GM18858 (cell line): Measurements from ENCODE around the gene FMNL1.
"Not testable (repeated sequence)": the region's sequence is repeated elsewhere in the genome, so short reads cannot be mapped to it uniquely, and the experiment has no call there.

Experiments
- ATAC-seq: cut with Tn5 transposase; IDR thresholded peaks from one replicate; pipeline ENCODE4 v1.9.1; 2021; ENCODE audit not compliant: unreplicated experiment

Gene FMNL1, protein sequence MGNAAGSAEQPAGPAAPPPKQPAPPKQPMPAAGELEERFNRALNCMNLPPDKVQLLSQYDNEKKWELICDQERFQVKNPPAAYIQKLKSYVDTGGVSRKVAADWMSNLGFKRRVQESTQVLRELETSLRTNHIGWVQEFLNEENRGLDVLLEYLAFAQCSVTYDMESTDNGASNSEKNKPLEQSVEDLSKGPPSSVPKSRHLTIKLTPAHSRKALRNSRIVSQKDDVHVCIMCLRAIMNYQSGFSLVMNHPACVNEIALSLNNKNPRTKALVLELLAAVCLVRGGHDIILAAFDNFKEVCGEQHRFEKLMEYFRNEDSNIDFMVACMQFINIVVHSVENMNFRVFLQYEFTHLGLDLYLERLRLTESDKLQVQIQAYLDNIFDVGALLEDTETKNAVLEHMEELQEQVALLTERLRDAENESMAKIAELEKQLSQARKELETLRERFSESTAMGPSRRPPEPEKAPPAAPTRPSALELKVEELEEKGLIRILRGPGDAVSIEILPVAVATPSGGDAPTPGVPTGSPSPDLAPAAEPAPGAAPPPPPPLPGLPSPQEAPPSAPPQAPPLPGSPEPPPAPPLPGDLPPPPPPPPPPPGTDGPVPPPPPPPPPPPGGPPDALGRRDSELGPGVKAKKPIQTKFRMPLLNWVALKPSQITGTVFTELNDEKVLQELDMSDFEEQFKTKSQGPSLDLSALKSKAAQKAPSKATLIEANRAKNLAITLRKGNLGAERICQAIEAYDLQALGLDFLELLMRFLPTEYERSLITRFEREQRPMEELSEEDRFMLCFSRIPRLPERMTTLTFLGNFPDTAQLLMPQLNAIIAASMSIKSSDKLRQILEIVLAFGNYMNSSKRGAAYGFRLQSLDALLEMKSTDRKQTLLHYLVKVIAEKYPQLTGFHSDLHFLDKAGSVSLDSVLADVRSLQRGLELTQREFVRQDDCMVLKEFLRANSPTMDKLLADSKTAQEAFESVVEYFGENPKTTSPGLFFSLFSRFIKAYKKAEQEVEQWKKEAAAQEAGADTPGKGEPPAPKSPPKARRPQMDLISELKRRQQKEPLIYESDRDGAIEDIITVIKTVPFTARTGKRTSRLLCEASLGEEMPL

GRCh38 chr17:45221081-45222013, at the start of gene FMNL1:
Gene FMNL1 (plus strand): TSS chr17:45221885. CDS start chr17:45222125, 240 bp downstream.
- ATAC-seq = no peak

DNA sequence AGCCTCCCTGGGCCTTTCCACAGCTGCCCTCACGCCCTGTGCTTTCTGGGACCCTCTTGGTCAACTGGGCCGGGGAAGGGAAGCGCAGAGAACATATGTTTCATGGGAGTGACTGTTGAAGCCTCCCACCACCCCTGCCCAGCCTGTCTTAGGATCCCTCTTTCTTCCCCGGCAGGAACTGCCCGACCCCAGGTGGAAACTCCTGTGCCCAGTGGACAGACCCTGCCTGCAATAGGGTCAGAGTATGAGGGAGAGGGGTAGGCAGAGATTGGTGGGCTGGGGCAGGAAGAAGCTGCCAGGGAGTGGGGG, 49.5 kb upstream of the FMNL1 start:
- no peak for ATAC-seq

DNA sequence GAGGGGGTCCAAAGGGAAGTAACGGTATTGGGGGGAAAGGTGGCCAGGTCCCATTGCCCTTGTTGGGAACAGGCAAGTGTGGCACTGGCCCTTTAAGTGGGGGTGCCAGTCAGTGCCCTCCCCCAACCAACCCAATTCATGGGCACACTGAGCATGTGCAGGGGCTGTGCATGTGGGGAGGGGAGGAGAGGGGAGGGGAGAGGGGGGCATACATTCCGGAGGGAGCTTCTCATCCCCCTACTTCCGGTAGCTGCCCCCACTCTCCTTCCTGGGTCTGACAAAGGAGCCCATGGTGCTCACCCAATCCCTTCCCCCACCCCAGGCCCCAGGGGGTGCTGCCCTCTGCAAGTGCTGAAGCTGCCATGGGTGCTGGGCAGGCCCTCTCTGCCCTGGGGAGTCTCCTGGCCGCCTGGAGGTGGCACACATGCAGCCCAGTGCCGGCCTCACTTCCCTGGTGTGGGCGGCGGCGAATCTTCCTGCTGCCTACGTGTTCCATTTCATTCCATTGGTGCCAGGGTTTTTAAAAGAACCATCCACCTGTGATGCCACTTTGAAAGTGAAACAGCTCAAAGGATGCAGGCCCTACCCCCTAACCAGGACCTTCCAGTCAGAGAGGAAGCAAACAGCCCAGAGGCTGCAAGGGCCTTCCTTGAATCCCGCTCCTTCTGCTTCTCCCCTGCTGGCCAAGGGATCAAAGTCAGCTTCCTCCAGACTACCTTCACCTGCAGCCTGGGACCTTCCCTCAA, 49.0 kb upstream of the FMNL1 start:
- ATAC-seq = no peak

DNA sequence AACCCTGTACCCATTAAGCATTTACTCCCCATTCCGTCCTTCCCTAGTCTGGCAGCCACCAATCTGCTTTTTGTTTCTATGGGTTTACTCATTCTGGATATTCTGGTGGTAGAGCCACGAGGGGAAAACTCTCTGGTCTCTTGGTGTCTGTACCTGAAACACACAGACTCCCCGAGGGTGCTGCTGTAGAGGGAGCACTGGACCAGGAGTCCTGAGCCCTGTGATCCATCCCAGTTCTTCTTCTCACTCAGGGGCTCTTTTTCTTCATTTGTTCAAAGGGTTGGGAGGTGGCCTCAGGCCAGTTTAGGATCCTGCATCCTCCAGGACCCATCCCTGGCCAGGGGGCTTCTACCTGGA, 45.9 kb upstream of the FMNL1 start:
- ATAC-seq = no peak

DNA sequence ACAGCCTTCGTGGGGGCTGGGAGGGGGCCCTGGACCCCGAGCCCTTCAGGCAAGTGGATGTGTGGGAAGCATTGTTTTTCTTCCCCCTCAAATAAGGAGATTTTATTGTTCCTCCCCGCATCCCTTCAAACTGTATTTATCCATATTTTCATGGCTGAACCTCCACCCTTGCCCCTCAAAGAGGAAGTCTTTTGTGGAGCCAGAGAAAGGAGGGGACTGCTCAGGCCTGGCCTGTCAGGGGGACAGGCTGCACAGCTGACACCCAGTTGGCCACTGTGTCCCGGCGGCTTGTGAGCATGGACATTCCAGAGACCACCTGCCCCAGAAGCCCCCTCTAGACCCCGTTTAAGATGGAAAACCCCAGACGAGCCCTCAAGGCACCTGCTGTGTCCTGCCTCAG, 44.1 kb upstream of the FMNL1 start:
- ATAC-seq = no peak

GRCh38 chr17:45184144-45184543, 37.5 kb upstream of the FMNL1 start:
- no peak for ATAC-seq

DNA sequence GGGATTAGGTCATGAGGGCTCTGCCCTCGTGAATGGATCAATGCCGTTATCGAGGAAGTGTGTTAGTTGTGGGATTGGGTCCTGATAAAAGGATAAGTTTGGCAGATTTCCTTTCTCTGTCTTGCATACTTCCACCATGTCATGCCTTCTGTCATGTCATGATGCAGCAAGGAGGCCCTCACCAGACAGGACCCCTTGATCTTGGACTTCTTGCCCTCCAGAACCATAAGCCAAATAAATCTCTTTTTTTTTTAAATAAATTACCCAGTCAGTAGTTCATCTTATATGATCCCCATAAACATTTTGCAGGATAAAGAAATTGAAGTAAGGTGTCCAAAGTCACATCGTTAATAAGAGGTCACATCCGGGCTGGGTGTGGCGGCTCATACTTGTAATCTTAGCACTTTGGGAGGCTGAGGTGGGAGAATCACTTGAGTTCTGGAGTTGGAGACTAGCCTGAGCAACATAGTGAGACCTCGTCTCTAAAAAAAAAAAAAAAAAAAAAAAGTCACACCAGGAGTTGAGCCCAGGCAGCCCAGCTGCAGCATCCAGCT, 34.8 kb upstream of the FMNL1 start:
- no peak for ATAC-seq

DNA sequence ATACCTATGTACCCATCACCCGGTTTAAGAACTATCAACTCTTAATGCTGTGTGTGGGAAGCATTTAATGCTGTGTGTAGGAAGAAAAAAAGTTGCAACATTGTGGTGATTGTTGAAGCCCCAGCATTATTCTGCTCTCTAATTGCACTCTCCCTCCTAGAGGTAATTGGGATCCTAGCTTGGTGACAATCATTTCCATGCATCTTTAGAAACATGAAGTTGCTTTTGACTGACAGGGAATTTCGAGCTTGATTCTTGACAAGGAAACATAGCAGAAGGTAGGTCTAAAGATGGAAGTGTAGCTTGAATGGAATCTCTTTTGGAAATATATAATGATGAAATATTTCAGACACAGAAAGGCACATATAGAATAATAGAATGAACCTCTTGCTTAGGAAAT, 32.7 kb upstream of the FMNL1 start:
- ATAC-seq = no peak

- ATAC-seq = no peak
Observed at GRCh38 chr17:45190503-45191255, 31.0 kb upstream of the FMNL1 start.

GRCh38 chr17:45195424-45195823, 26.3 kb upstream of the FMNL1 start:
- ATAC-seq = no peak

DNA sequence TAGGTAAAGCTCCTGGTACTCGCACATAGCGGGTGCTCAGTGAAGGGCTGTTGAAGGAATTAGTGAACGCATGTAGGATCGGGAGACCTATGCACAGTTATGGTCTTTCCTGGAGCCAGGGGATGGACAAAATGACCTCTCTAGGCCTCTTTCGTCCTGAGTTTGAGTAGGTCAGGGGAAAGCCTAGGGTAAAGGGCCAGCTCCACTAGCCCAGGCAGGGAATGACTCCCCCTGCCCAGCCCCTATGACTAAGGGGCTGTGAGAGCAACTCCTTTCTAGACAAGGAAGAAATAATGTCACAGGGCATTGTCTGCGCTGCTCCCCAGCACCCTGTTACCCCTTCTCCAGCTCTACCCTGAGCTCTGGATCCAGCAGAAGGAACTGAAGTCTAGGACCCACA, 24.6 kb upstream of the FMNL1 start:
- ATAC-seq = no peak

DNA sequence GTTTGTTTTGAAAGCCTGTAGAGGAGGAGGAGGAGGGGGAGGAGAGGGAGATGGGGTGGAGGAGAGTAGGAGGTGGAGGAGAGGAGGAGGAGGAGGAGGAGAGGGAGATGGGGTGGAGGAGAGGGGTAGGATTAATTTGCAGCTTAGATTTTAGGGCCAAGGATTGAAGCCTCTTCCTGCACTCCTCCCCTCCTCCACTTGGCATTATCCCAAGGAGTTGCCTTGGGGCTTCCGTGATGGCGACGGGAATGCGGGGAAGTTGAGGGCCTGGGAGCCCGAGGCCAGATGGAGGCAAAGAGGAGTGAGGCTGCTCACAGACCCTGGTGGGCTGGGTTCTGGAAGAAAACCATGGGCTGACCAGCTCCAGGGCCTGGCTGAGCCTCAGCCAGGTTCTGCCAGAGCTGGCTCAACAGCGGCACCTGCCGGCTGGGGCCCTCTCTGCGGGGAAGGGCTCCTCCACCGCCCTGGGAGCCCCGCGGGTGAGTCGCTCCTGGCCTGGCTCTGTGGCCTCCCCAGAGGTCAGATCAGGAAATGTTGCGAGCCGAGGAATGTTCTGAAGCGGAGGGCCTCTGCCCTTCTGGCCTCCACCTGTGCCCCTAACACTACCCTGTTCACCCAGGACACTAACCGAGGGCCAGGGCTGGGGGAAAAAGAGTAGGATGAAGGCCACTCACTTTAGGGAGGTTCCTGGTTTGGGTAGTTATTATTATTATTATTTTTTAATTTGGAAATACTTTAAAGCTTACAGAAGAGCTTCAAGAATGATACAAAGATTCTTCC, 23.9 kb upstream of the FMNL1 start:
- peak; percentile 60 for ATAC-seq

DNA sequence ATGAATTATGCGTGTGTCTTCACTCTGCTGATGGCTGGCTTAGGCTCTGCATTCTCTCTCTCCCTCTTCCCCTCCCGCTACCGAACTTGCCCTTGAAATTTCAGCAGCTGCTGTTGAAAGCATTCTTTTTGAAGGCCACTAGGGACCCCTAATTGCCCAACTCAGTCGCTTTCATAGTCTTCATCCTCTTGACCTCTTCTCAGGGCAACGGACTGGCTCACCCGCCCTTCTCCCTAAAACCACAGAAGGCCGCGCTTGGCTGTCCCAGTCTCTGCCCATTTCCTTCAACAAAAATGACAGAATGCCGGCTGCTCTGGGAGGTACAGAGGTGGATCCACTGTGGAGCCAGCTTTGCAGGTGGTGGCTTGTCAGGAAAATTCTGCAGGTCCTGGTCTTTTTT, 21.0 kb upstream of the FMNL1 start:
- no peak for ATAC-seq

GRCh38 chr17:45201457-45201856, 20.2 kb upstream of the FMNL1 start:
- ATAC-seq = no peak

DNA sequence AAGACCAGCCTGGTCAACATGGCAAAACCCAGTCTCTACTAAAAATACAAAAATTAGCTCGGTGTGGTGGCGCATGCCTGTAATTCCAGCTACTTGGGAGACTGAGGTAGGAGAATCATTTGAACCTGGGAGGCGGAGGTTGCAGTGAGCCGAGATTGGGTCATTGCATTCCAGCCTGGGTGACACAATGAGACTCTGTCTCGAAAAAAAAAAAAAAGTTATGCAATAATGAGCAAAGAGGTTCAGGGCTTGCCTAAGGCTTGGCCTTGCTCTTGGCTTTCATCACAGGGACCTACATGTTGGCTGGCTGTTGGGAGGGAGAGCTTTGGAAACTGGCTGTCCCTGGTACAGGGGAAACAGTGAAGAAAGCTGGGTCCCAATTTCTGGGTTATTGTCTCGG, 19.8 kb upstream of the FMNL1 start:
- ATAC-seq = not testable (repeated sequence)

- no peak for ATAC-seq
Observed at GRCh38 chr17:45218895-45219661, 2.6 kb upstream of the FMNL1 start.

DNA sequence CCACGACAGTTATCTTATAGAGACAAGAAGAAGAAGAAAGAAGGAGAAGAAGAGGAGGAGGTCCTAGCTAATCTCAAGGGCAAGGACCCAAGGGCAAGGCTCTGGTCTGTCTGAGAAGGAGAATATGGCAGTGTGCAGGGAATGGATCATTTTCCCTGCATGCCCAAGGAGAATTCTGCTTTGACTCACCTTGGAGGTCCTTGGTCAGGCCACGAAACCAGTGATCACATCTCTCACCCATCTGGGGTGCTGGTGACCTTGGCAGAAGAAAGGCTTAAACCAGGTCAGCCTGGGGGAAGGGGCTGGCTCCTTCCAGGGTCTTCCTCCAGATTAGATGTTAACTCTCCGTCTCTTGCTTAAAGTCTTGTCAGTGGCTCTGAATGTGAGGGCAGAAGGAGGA, 1.6 kb upstream of the FMNL1 start:
- ATAC-seq = no peak

- no peak for ATAC-seq
Observed at GRCh38 chr17:45222014-45222288, 266 bp downstream of the FMNL1 start.
